Activated naive CD8-positive, alpha-beta T cell treated with anti-CD3 and anti-CD28 coated beads, Interleukin-2, amount 10 ng/mL, durations not matched to agents 7 days and 5 days (primary cell): ENCODE data around the gene SMARCA2. TPM values are rescaled to one million over a fixed set of nuclear protein-coding genes. Genes with fewer than 3 reads are reported as not detected.

Experiments
- ATAC-seq: fragments of 150-1000 bp; cut with Tn5 transposase; one replicate; pipeline ENCODE4 v1.10.0; 2021; ENCODE audit warnings: low read depth, moderate library complexity
- POLR2A ChIA-PET: fragments of 350-600 bp; sonication (Branson Sonifier 250); formaldehyde crosslinking; loops from one replicate; lab custom pipeline; 2021; ENCODE audit warnings: antibody characterized with exemption; lab: Charles Lee
- DNase-seq: peaks from one replicate; pipeline ENCODE4 v3.0.0; 2021
- H3K27ac Mint-ChIP-seq: one replicate; pipeline ENCODE4 v1.8.0; 2022; ENCODE audit warnings: mild to moderate bottlenecking, mixed read lengths
- H3K27me3 Mint-ChIP-seq: one replicate; pipeline ENCODE4 v1.8.0; 2022; ENCODE audit warnings: mild to moderate bottlenecking, moderate library complexity, mixed read lengths
- H3K36me3 Mint-ChIP-seq: one replicate; pipeline ENCODE4 v1.8.0; 2021; ENCODE audit warnings: mild to moderate bottlenecking, mixed read lengths
- H3K4me1 Mint-ChIP-seq: one replicate; pipeline ENCODE4 v1.8.0; 2021; ENCODE audit warnings: mixed read lengths
- H3K4me3 Mint-ChIP-seq: one replicate; pipeline ENCODE4 v1.8.0; 2022; ENCODE audit warnings: mild to moderate bottlenecking, moderate library complexity, mixed read lengths
- H3K9me3 Mint-ChIP-seq: one replicate; pipeline ENCODE4 v1.8.0; 2021; ENCODE audit warnings: mixed read lengths
- total RNA-seq, 2 experiments: library from RNA; stranded (reverse); gene quantifications; one replicate each; pipeline ENCODE4 v1.2.3, GENCODE V29; 2021

SMARCA2 gene
- total RNA-seq, 2 experiments from 2014 or later = 285 to 293 TPM

DNA sequence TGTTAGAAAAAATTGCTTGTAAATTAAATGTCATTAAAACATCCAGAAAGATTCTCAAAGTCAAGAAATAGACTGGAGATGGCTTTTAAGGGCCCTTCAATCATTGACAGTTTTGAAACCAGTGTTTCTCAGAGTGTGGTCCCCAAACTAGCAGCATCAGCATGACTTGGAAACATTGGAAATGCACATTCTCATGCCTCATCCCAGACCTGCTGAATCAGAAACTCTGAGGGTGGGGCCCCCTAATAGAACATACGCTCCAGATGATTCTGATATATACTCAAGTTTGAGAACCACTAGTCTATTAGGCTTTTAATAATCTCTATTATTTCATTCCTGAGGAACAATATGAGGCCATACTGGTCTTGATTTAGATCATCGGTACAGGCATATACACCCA, 181.6 kb downstream of the SMARCA2 start:
- ATAC-seq = no peak
- peaks cover 72% of the 10 kb centered on the region for H3K36me3 Mint-ChIP-seq
- POLR2A ChIA-PET = no interaction called here
- no peaks in the 10 kb centered on the region for H3K27me3 Mint-ChIP-seq
- no peak overlapping the region for H3K4me3 Mint-ChIP-seq
- no peak for DNase-seq
- H3K9me3 Mint-ChIP-seq = peaks cover 8% of the 10 kb centered on the region
- no peak overlapping the region for H3K27ac Mint-ChIP-seq
- H3K4me1 Mint-ChIP-seq = peaks cover 4% of the 10 kb centered on the region

DNA sequence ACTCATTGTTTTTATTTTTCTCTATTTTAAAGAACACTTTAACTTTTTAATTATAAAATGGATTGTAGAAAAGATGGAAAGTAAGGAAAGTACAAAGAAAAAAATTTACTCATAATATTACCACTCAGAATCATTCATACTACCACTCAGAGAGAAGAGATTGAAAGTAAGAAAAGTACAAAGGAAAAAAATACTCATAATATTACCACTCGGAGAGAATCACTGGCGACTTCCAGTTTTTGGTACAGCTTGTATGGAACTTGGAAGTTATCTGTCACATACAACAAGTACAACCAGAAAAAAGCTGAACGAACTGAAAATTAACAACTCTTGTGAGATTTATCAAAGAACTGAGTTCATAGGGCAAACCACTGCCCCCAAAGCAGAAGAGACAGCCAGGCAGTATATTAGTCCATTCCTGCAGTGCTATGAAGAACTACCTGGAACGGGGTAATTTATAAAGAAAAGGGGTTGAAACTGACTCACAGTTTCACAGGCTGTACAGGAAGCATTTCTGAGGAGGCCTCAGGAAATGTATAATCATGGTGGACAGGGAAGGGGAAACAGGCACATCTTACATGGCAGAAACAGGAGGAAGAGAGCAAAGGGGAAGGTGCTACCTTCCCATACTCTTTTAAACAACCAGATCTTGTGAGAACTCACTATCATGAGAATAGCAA, 183.9 kb downstream of the SMARCA2 start:
- Mint-ChIP-seq H3K27ac (no peak overlapping the region), H3K36me3 (peaks cover 59% of the 10 kb centered on the region), H3K4me3 (no peak overlapping the region), H3K4me1 (peaks cover 5% of the 10 kb centered on the region), H3K9me3 (peaks cover 11% of the 10 kb centered on the region), H3K27me3 (no peaks in the 10 kb centered on the region)
- no peak for ATAC-seq
- POLR2A ChIA-PET = no interaction called here
- DNase-seq = no peak

DNA sequence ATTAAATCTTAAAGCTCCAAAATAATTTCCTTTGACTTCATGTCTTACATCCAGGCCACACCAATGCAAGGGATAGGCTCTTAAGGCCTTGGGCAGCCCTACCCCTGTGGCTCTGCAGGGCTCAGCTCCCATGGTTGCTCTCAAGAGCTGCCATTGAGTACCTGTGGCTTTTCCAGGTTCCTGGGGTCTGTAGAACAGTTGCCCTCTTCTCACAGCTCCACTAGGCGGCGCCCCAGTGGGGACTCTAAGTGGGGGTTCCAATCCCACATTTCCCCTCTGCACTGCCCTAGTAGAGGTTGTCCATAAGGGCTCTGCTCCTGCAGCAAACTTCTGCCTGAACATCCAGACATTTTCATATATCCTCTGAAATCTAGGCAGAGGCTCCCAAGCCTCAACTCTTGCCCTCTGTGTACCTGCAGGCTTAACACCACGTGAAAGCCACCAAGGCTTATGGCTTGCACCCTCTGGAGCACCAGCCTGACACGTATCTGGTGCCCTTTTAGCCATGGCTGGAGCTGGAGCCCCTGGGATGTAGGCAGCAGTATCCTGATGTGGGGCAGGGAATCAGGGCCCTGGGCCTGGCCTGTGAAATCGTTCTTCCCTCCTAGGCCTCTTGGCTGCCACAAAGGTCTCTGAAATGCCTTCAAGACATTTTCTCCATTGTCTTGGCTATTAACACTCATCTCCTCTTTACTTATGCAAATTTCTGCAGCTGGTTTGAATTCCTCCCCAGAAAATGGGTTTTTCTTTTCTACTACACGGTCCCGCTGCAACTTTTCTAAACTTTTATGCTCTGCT, 185.1 kb downstream of the SMARCA2 start:
- ATAC-seq (no peak), DNase-seq (no peak)
- no peak overlapping the region for H3K4me3 Mint-ChIP-seq
- peaks cover 49% of the 10 kb centered on the region for H3K36me3 Mint-ChIP-seq
- H3K9me3 Mint-ChIP-seq = peaks cover 11% of the 10 kb centered on the region
- H3K27me3 Mint-ChIP-seq = no peaks in the 10 kb centered on the region
- H3K27ac Mint-ChIP-seq = no peak overlapping the region
- H3K4me1 Mint-ChIP-seq = peaks cover 5% of the 10 kb centered on the region
- POLR2A ChIA-PET = no interaction called here

DNA sequence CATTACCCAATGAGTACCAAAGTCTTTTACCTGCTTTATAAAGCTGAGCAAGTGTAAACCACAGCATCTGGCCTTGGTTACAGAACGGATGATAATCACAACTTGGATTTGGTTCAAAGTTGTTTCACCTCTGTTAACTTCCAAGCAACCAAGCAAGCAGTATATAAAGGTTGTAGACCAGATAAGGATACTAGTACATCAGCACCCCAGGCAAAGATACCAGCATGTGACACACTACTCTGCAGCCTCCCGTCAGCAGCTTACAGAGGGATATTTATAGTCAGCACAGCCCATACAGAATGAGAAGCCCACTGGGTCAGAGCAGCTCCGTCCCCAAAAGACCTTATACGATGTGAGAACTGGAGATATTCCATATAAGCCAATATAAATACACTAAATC, 193.3 kb downstream of the SMARCA2 start:
- no peaks in the 10 kb centered on the region for H3K9me3 Mint-ChIP-seq
- no peak overlapping the region for H3K4me3 Mint-ChIP-seq
- ATAC-seq (no peak), DNase-seq (no peak)
- POLR2A ChIA-PET = no interaction called here
- no peaks in the 10 kb centered on the region for H3K4me1 Mint-ChIP-seq
- peaks cover 6% of the 10 kb centered on the region for H3K27me3 Mint-ChIP-seq
- no peaks in the 10 kb centered on the region for H3K36me3 Mint-ChIP-seq
- no peak overlapping the region for H3K27ac Mint-ChIP-seq

DNA sequence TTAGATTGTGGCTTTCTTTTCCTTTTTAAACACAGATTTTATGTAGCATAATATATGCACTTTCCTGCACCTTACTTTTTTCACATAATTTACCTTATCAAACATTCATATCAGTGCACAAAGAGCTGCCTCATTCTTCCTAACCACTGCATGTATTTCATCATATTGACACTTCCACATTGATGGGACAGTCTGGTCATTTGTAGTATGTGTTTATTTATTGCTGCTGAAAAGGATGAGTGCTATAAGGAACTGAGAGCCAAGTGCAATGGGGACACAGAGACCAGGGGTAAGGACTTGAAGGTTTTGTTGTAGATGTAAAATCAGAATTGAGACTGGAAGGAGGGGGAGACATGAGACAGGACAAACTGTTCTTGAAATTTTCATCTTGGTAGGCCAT, 193.8 kb downstream of the SMARCA2 start:
- POLR2A ChIA-PET = no interaction called here
- H3K27me3 Mint-ChIP-seq = peaks cover 8% of the 10 kb centered on the region
- DNase-seq (no peak), ATAC-seq (no peak)
- no peak overlapping the region for H3K27ac Mint-ChIP-seq
- no peak overlapping the region for H3K4me3 Mint-ChIP-seq
- no peaks in the 10 kb centered on the region for H3K9me3 Mint-ChIP-seq
- H3K4me1 Mint-ChIP-seq = no peaks in the 10 kb centered on the region
- no peaks in the 10 kb centered on the region for H3K36me3 Mint-ChIP-seq

DNA sequence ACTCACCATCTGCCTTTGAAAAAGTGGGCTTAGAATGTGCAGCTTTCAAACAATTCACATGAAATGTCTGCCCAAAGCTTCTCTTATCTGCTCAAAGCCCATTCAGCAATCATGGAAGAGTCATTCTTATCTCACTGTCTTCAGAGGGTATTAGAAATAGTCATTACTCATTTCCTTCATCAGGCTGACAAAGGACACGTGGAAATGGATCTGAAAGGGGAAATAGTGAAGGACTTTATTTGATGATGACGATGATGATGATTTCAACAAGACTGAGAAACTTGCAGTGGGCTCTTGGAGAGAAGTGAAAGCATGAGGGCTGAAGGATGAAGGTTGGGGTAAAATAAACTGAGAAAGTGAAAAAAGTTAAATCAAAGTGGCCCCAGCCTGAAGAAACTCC, 194.3 kb downstream of the SMARCA2 start:
- Mint-ChIP-seq H3K4me3 (no peak overlapping the region), H3K9me3 (no peaks in the 10 kb centered on the region), H3K4me1 (no peaks in the 10 kb centered on the region), H3K36me3 (no peaks in the 10 kb centered on the region), H3K27me3 (peaks cover 8% of the 10 kb centered on the region), H3K27ac (no peak overlapping the region)
- DNase-seq (no peak), ATAC-seq (no peak)
- POLR2A ChIA-PET = no interaction called here

GRCh38 chr9:2210201-2210600, 195.1 kb downstream of the SMARCA2 start:
- Mint-ChIP-seq H3K4me1 (no peaks in the 10 kb centered on the region), H3K36me3 (no peaks in the 10 kb centered on the region), H3K9me3 (no peaks in the 10 kb centered on the region), H3K27ac (no peak overlapping the region), H3K4me3 (no peak overlapping the region), H3K27me3 (peaks cover 8% of the 10 kb centered on the region)
- DNase-seq (no peak), ATAC-seq (no peak)
- POLR2A ChIA-PET = no interaction called here

GRCh38 chr9:2213830-2214468, 198.8 kb downstream of the SMARCA2 start:
- POLR2A ChIA-PET = no interaction called here
- DNase-seq (no peak), ATAC-seq (no peak)
- H3K27me3 Mint-ChIP-seq = peaks cover 8% of the 10 kb centered on the region
- no peak overlapping the region for H3K4me3 Mint-ChIP-seq
- H3K4me1 Mint-ChIP-seq = no peaks in the 10 kb centered on the region
- H3K9me3 Mint-ChIP-seq = no peaks in the 10 kb centered on the region
- H3K36me3 Mint-ChIP-seq = no peaks in the 10 kb centered on the region
- H3K27ac Mint-ChIP-seq = no peak overlapping the region

DNA sequence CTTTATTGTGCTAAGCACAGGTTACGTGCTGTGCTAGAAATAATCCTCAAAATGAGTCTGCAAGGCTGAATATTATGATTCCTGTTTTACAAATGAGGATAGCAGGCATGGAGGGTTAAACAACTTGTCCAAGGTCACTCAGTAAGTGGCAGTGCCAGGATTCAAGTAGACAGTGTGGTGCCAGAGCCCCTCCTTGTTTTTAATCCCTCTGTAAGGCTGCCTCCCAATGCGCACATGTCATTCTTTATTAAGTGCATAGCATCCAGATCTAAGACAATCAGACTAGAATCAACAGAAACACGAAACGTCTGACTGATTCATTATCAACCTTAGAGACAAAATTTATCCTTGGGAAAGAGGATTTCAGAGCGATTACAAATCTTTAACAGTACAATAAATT, 199.6 kb downstream of the SMARCA2 start:
- Mint-ChIP-seq H3K9me3 (no peaks in the 10 kb centered on the region), H3K4me1 (no peaks in the 10 kb centered on the region), H3K27me3 (peaks cover 5% of the 10 kb centered on the region), H3K27ac (no peak overlapping the region), H3K4me3 (no peak overlapping the region), H3K36me3 (no peaks in the 10 kb centered on the region)
- ATAC-seq (no peak), DNase-seq (no peak)
- POLR2A ChIA-PET = no interaction called here

GRCh38 chr9:2215921-2216441, 200.8 kb downstream of the SMARCA2 start:
- POLR2A ChIA-PET = no interaction called here

DNA sequence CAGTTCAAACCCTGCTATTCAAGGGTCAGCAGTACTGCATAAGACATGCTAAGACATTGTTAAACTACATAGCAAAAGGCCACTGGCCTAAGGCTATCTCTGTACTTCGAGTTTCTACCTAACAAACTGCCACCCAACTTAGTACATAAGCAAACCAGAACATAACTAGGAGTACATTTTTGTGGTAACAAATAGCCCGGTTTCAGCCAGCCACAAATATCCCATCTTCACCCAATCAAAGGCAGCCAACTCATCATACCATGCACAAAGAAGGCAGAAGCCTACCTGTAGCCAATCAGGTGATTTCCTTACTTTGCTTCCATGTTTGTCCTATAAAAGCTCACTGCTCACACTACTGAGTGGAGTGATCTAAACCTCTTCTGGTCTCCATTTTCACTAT, 201.4 kb downstream of the SMARCA2 start:
- Mint-ChIP-seq H3K4me1 (no peaks in the 10 kb centered on the region), H3K9me3 (peaks cover 4% of the 10 kb centered on the region), H3K4me3 (no peak overlapping the region), H3K27ac (no peak overlapping the region), H3K27me3 (peaks cover 4% of the 10 kb centered on the region), H3K36me3 (no peaks in the 10 kb centered on the region)
- POLR2A ChIA-PET = no interaction called here
- no peak for DNase-seq
- no peak for ATAC-seq

More at GRCh38 chr9:2215921-2216441, 200.8 kb downstream of the SMARCA2 start:
- no peak for DNase-seq
- Mint-ChIP-seq H3K9me3 (peaks cover under 1% of the 10 kb centered on the region), H3K4me1 (no peaks in the 10 kb centered on the region), H3K27ac (no peak overlapping the region), H3K36me3 (no peaks in the 10 kb centered on the region), H3K27me3 (peaks cover 5% of the 10 kb centered on the region), H3K4me3 (no peak overlapping the region)
- ATAC-seq = no peak

- POLR2A ChIA-PET = no interaction called here
- H3K27ac Mint-ChIP-seq = no peak overlapping the region
- H3K9me3 Mint-ChIP-seq = peaks cover 4% of the 10 kb centered on the region
- no peaks in the 10 kb centered on the region for H3K4me1 Mint-ChIP-seq
- no peak overlapping the region for H3K4me3 Mint-ChIP-seq
- DNase-seq (no peak), ATAC-seq (no peak)
- H3K27me3 Mint-ChIP-seq = peaks cover 2% of the 10 kb centered on the region
- no peaks in the 10 kb centered on the region for H3K36me3 Mint-ChIP-seq
Measured at GRCh38 chr9:2217540-2217939, 202.4 kb downstream of the SMARCA2 start.

DNA sequence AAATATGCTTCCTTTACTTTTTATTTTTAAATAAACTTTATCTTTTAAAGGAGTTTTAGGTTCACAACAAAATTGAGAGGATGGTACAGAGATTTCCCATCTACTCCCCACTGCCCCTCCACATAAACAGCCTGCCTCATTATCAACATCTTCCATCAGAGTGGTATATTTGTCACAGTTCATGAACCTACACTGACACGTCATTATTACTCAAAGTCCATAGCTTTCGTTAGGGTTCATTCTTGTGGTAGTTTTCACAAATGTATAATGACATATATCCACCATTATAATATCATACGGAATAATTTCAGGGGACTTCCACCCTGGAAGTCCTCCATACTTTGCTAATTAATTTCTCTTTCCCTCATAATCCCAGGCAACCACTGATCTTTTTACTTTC, 204.9 kb downstream of the SMARCA2 start:
- POLR2A ChIA-PET = no interaction called here
- Mint-ChIP-seq H3K36me3 (no peaks in the 10 kb centered on the region), H3K4me3 (no peak overlapping the region), H3K27me3 (no peaks in the 10 kb centered on the region), H3K9me3 (peaks cover 7% of the 10 kb centered on the region), H3K4me1 (no peaks in the 10 kb centered on the region), H3K27ac (no peak overlapping the region)
- ATAC-seq (no peak), DNase-seq (no peak)
